Astrocyte (in vitro differentiated cells and primary cell): ENCODE measurements around the gene ANKH. TPM values are rescaled to one million over a fixed set of nuclear protein-coding genes. Genes with fewer than 3 reads are reported as not detected.

ENCODE experiments used
- DNase-seq: peaks from one replicate; pipeline ENCODE4 v3.0.0-alpha.2; 2010; ENCODE audit warnings: low read depth
- FAIRE-seq: peaks from 2 replicates; lab custom pipeline; 2011; peaks lifted over from hg19 to GRCh38; lab: Jason Lieb, UNC
- H2AFZ ChIP-seq: 2 replicates; pipeline ENCODE4 v1.6.0; 2012; ENCODE audit warnings: low read depth, low read length, inconsistent platforms
- H3K27ac ChIP-seq: 2 replicates; pipeline ENCODE4 v1.5.1; 2011; ENCODE audit warnings: low read depth, low read length, inconsistent platforms
- H3K27me3 ChIP-seq: 2 replicates; pipeline ENCODE4 v1.6.0; 2011; ENCODE audit warnings: low read length, inconsistent platforms; ENCODE audit not compliant: insufficient read depth
- H3K36me3 ChIP-seq: 2 replicates; pipeline ENCODE4 v1.5.1; 2011; ENCODE audit warnings: low read length, inconsistent platforms; ENCODE audit not compliant: insufficient read depth
- H3K4me1 ChIP-seq: 2 replicates; pipeline ENCODE4 v1.5.1; 2011; ENCODE audit warnings: low read length, inconsistent platforms; ENCODE audit not compliant: insufficient read depth
- H3K4me2 ChIP-seq: 2 replicates; pipeline ENCODE4 v1.6.0; 2012; ENCODE audit warnings: low read length, inconsistent platforms
- H3K4me3 ChIP-seq: 2 replicates; pipeline ENCODE4 v1.5.1; 2011; ENCODE audit warnings: low read depth, mild to moderate bottlenecking, low read length, inconsistent platforms; ENCODE audit not compliant: insufficient read depth
- H3K79me2 ChIP-seq: 2 replicates; pipeline ENCODE4 v1.6.0; 2012; ENCODE audit warnings: mild to moderate bottlenecking, low read length, inconsistent platforms; ENCODE audit not compliant: insufficient read depth
- H3K9ac ChIP-seq: 2 replicates; pipeline ENCODE4 v1.6.0; 2012; ENCODE audit warnings: mild to moderate bottlenecking, low read length, inconsistent platforms
- H3K9me3 ChIP-seq: 2 replicates; pipeline ENCODE4 v1.5.1; 2012; ENCODE audit warnings: low read depth, mild to moderate bottlenecking, low read length, inconsistent platforms; ENCODE audit not compliant: insufficient read depth
- H4K20me1 ChIP-seq: 2 replicates; pipeline ENCODE4 v1.6.0; 2012; ENCODE audit warnings: low read length, inconsistent platforms; ENCODE audit not compliant: insufficient read depth
- H3K27ac Mint-ChIP-seq: one replicate; pipeline ENCODE4 v1.8.0; 2021; ENCODE audit warnings: mild to moderate bottlenecking, mixed read lengths; ENCODE audit not compliant: unreplicated experiment
- H3K27me3 Mint-ChIP-seq: one replicate; pipeline ENCODE4 v1.8.0; 2021; ENCODE audit warnings: low read depth, mixed read lengths; ENCODE audit not compliant: unreplicated experiment
- H3K36me3 Mint-ChIP-seq: one replicate; pipeline ENCODE4 v1.8.0; 2021; ENCODE audit warnings: low read depth, mixed read lengths; ENCODE audit not compliant: unreplicated experiment
- H3K4me1 Mint-ChIP-seq: one replicate; pipeline ENCODE4 v1.8.0; 2021; ENCODE audit warnings: low read depth, mixed read lengths; ENCODE audit not compliant: unreplicated experiment
- H3K4me3 Mint-ChIP-seq: one replicate; pipeline ENCODE4 v1.8.0; 2021; ENCODE audit warnings: mild to moderate bottlenecking, moderate library complexity, mixed read lengths; ENCODE audit not compliant: unreplicated experiment
- H3K9me3 Mint-ChIP-seq: one replicate; pipeline ENCODE4 v1.8.0; 2021; ENCODE audit warnings: mild to moderate bottlenecking, mixed read lengths; ENCODE audit not compliant: unreplicated experiment
- CTCF ChIP-seq: IDR thresholded peaks from 2 replicates; pipeline ENCODE4 v1.5.1; 2011; ENCODE audit warnings: low read depth, mild to moderate bottlenecking, inconsistent platforms, low read length, moderate library complexity; ENCODE audit not compliant: insufficient read depth
- EZH2 ChIP-seq: IDR thresholded peaks from 2 replicates; pipeline ENCODE4 v1.6.1; 2012; ENCODE audit warnings: mild to moderate bottlenecking, low read length, inconsistent platforms; ENCODE audit not compliant: insufficient read depth
- total RNA-seq: library from RNA; stranded (reverse); gene quantifications from 2 replicates; pipeline ENCODE4 v1.2.1, GENCODE V29; 2021

ANKH gene
- total RNA-seq, 1 donor from 2014 or later, result 15.8 TPM

DNA sequence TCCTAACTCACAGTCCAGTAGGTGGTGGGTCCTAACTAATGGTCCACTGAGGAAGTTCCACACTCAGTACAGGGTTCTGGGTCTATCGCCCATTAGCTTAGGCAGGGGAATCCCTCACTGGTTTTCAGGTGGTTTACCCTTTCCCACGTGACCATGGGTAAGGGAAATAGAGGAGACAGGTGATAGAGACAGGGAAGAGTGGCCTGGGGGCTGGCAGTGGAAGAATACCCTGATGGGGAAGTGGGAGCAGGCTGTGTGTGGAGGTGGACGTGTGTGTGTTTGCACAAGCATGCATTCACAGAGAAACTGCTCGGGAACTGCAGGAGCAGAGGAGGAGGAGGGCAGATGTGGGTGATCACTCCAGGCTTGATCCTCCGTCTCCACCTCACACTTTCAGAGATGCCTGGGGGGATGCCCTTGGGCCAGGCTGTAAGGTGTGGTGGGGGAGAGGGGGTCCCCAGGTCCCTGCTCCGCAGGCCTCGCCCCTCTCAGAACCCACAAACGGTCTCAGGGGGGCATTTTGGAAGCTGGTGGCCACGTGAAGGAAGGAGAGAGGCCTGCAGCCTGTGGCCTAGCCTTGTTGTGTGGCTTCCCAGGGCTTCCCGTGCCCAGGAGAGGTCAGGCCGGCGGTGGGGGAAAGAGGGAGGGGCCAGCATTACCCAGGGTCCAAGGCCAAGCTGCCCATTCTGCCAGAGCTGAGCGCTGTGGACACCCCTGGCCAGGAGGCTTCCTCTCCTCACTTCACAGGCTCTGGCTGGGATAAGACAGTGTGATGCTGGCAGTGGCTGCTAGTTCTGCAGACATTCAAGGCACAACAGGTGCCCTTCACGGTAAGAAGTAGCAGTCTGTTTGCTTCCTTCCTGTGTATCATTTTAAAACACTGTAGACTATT is 127.0 kb downstream of the ANKH start:
- H3K4me2 ChIP-seq, result peak overlapping the region; percentile 58
- H3K4me1 Mint-ChIP-seq, result peaks cover 2% of the 10 kb centered on the region
- H3K9me3 ChIP-seq, result no peaks in the 10 kb centered on the region
- H3K9me3 Mint-ChIP-seq, result no peaks in the 10 kb centered on the region
- peaks cover 6% of the 10 kb centered on the region for H4K20me1 ChIP-seq
- H3K4me1 ChIP-seq, result peaks cover 25% of the 10 kb centered on the region
- no peak overlapping the region for H2AFZ ChIP-seq
- H3K79me2 ChIP-seq, result no peaks in the 10 kb centered on the region
- no peak for DNase-seq
- H3K9ac ChIP-seq, result no peak overlapping the region
- H3K27ac Mint-ChIP-seq, result no peak overlapping the region
- H3K4me3 Mint-ChIP-seq, result no peak overlapping the region
- no peaks in the 10 kb centered on the region for H3K27me3 ChIP-seq
- H3K27ac ChIP-seq, result no peak overlapping the region
- H3K27me3 Mint-ChIP-seq, result no peaks in the 10 kb centered on the region
- TF ChIP-seq EZH2 (no peak), CTCF (no peak)
- FAIRE-seq, result no peak
- H3K36me3 Mint-ChIP-seq, result peaks cover 8% of the 10 kb centered on the region
- H3K4me3 ChIP-seq, result no peak overlapping the region
- peaks cover 4% of the 10 kb centered on the region for H3K36me3 ChIP-seq

DNA sequence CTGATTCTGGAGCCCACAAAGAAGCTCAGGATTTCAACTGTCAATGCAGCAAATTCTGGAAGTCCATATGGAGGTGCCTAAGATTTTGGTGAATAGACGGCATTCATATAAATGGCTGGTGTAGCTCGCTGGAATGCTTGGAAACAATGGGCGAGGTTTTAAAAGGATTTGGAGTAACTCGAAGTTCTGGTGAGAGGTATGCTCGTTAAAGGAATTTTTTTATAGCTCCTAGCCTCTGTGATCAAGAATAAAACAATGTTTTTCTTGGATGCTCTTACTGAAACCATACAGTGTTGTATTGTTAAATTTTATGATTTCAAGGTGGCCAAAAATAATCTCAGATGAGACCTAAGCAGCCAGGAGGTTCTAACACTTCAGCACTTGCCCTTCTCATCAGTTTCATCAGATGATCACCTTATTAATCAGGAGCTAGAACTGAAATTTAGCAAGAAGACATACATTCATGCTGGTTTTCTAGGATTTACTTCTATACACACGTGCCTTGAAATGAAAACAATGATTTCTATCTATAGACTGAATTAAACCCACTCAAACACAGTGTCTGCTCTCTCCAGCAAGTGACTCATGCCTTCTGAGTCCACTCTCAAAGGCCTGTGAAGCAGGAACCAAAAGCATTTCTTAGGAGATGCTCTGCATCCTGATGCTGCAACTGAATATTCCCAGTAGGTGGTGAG is 127.8 kb downstream of the ANKH start:
- Histone ChIP-seq H3K9ac (no peak overlapping the region), H3K4me2 (peak overlapping the region; percentile 58), H3K4me1 (peaks cover 28% of the 10 kb centered on the region), H3K36me3 (peaks cover 4% of the 10 kb centered on the region), H3K27ac (peak overlapping the region; percentile 11), H3K9me3 (no peaks in the 10 kb centered on the region), H3K27me3 (no peaks in the 10 kb centered on the region), H2AFZ (no peak overlapping the region), H3K79me2 (no peaks in the 10 kb centered on the region), H3K4me3 (no peak overlapping the region), H4K20me1 (peaks cover 6% of the 10 kb centered on the region)
- peaks cover 6% of the 10 kb centered on the region for H3K4me1 Mint-ChIP-seq
- H3K27ac Mint-ChIP-seq, result no peak overlapping the region
- no peaks in the 10 kb centered on the region for H3K9me3 Mint-ChIP-seq
- DNase-seq (peak; percentile 63), FAIRE-seq (peak; percentile 60)
- H3K27me3 Mint-ChIP-seq, result no peaks in the 10 kb centered on the region
- H3K36me3 Mint-ChIP-seq, result peaks cover 8% of the 10 kb centered on the region
- no peak for TF ChIP-seq EZH2
- TF ChIP-seq CTCF, result no peak
- H3K4me3 Mint-ChIP-seq, result no peak overlapping the region
